Panc1 (cell line): ENCODE data around the gene BRD3. TPM values are rescaled to one million over a fixed set of nuclear protein-coding genes. Genes with fewer than 3 reads are reported as not detected.

Source experiments
- ATAC-seq: fragments of 200-7000 bp; cut with Tn5 transposase; 2 replicates; pipeline ENCODE4 v1.9.1; 2020; ENCODE audit warnings: mild to moderate bottlenecking, moderate library complexity
- BruUV-seq: library from RNA; stranded (reverse); fragments of 400-500 nt; replicated peaks from 2 replicates; lab custom pipeline; 2021; lab: Mats Ljungman, UMichigan
- CTCF ChIA-PET: fragments of 300-600 bp; sonication (Branson Sonifier 250); formaldehyde crosslinking; loops from one replicate; lab custom pipeline; 2022; ENCODE audit warnings: antibody characterized with exemption; lab: Charles Lee
- POLR2A ChIA-PET: fragments of 300-600 bp; sonication (Branson Sonifier 250); formaldehyde crosslinking; loops from one replicate; lab custom pipeline; 2022; ENCODE audit warnings: antibody characterized with exemption; lab: Charles Lee
- DNase-seq: peaks from one replicate; pipeline ENCODE4 v3.0.0-alpha.2; 2010; ENCODE audit warnings: low read depth, low spot score
- H3K27ac ChIP-seq: 2 replicates; pipeline ENCODE4 v1.5.1; 2011; ENCODE audit warnings: mild to moderate bottlenecking, low read length, inconsistent platforms
- H3K27me3 ChIP-seq: fragments of 200-500 bp; sonication (Bioruptor generic); 2 replicates; pipeline ENCODE4 v1.6.0; 2014; ENCODE audit warnings: low read length, inconsistent platforms; ENCODE audit not compliant: control insufficient read depth, insufficient read depth
- H3K36me3 ChIP-seq: fragments of 200-500 bp; sonication (Bioruptor generic); 2 replicates; pipeline ENCODE4 v1.5.1; 2014; ENCODE audit warnings: inconsistent platforms, mild to moderate bottlenecking, low read length, moderate library complexity; ENCODE audit not compliant: control insufficient read depth, insufficient read depth
- H3K4me1 ChIP-seq: 2 replicates; pipeline ENCODE4 v1.5.1; 2011; ENCODE audit warnings: inconsistent platforms, mild to moderate bottlenecking, low read length, moderate library complexity; ENCODE audit not compliant: control insufficient read depth, insufficient read depth
- H3K4me3 ChIP-seq, 2 experiments: 2 replicates each; pipeline ENCODE4 v1.5.1; 2011 to 2012; ENCODE audit warnings: low read depth in 2 of 2, low read length in 2 of 2, mild to moderate bottlenecking in 2 of 2, inconsistent platforms in 1 of 2, moderate library complexity in 1 of 2
- H3K9me3 ChIP-seq: fragments of 200-500 bp; sonication (Bioruptor generic); 2 replicates; pipeline ENCODE4 v1.5.1; 2014; ENCODE audit warnings: low read depth, mild to moderate bottlenecking, inconsistent platforms, low read length, moderate library complexity; ENCODE audit not compliant: control insufficient read depth, insufficient read depth
- POLR2AphosphoS5 ChIP-seq: IDR thresholded peaks from 2 replicates; pipeline ENCODE4 v1.6.1; 2012; ENCODE audit warnings: mild to moderate bottlenecking, low read depth, low read length, moderate library complexity
- REST ChIP-seq, 2 experiments: IDR thresholded peaks; 2 replicates each; pipeline ENCODE4 v1.6.1; 2011 to 2012; ENCODE audit warnings: low read depth in 2 of 2, control low read depth in 1 of 2, low read length in 1 of 2, mild to moderate bottlenecking in 1 of 2, moderate library complexity in 1 of 2; ENCODE audit not compliant: insufficient read depth in 1 of 2
- SIN3A ChIP-seq: IDR thresholded peaks from 2 replicates; pipeline ENCODE4 v1.6.1; 2012; ENCODE audit warnings: low read depth, mild to moderate bottlenecking, low read length, moderate library complexity, borderline replicate concordance; ENCODE audit not compliant: insufficient read depth
- TCF7L2 ChIP-seq: IDR thresholded peaks from 2 replicates; pipeline ENCODE4 v1.6.1; 2011; ENCODE audit warnings: mild to moderate bottlenecking, low read depth, low read length, inconsistent platforms
- in situ Hi-C: cut with HindIII; loops from 2 replicates; pipeline ENCODE4 v1.10.0; 2016; ENCODE audit warnings: low sequenced_read_pairs, low pct_unique_long_range_greater_than_20kb
- intact Hi-C: fragments of 100-400 bp; cut with micrococcal nuclease; formaldehyde crosslinking; loops from one replicate; pipeline ENCODE4 v1.10.0; 2022; ENCODE audit not compliant: unreplicated experiment
- total RNA-seq: library from RNA; stranded (reverse); gene quantifications from one replicate; pipeline ENCODE4 v1.2.1, GENCODE V29; 2021; ENCODE audit not compliant: unreplicated experiment
- TF ChIP-seq, protein P1 (sequence below): fragments of 450-650 bp; IDR thresholded peaks from 2 replicates; pipeline ENCODE4 v1.5.1; 2017; ENCODE audit warnings: mild to moderate bottlenecking

BRD3 gene
- total RNA-seq, 1 experiment from 2014 or later = 27.6 TPM

DNA sequence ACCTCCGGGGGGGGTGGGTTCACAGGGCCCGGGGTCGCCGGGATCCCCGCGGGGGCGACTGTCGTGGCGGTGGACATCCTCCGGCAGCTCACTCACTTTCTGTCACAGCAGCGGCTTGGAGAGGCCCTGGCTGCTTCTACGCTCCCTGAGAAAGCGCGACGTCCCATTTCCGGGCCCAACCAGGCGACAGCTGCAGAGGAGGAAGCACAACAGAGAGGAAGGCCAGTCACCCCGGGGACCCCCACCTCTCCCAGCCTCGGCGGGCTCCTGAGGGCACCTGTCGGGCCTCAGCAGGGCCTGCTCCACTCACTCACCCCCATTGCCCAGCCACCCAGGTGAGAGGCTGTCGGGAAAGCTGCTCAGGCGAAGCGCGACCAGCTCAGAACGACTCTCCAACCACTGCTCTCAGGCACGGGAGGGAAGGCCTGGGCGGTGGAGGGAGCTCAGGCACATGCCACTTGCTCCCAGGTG, 14.4 kb downstream of the BRD3 start:
- Histone ChIP-seq H3K27me3 (no peaks in the 10 kb centered on the region), H3K36me3 (no peaks in the 10 kb centered on the region), H3K9me3 (no peaks in the 10 kb centered on the region), H3K4me1 (peaks cover 2% of the 10 kb centered on the region; the same call in 1 of the 2 replicates), H3K27ac (no peak overlapping the region), H3K4me3 (no peak overlapping the region)
- ChIA-PET POLR2A (interaction anchor here (0.6 kb wide), 1 partner anchor 43 kb away, joined by 3 read pairs; no protein-coding TSS in a partner anchor), CTCF (interaction anchor here (0.7 kb wide), 1 partner anchor 27 kb away, joined by 4 read pairs; no protein-coding TSS in a partner anchor)
- TF ChIP-seq POLR2AphosphoS5 = no peak
- TF ChIP-seq SIN3A = no peak
- TF ChIP-seq REST (IDR thresholded peaks at IDR 0.05; ENCODE audit: insufficient read depth in 1 of 2, low read depth in 2 of 2, low read length in 1 of 2) = no peak
- TF ChIP-seq TCF7L2 = no peak
- TF ChIP-seq, protein P1, sequence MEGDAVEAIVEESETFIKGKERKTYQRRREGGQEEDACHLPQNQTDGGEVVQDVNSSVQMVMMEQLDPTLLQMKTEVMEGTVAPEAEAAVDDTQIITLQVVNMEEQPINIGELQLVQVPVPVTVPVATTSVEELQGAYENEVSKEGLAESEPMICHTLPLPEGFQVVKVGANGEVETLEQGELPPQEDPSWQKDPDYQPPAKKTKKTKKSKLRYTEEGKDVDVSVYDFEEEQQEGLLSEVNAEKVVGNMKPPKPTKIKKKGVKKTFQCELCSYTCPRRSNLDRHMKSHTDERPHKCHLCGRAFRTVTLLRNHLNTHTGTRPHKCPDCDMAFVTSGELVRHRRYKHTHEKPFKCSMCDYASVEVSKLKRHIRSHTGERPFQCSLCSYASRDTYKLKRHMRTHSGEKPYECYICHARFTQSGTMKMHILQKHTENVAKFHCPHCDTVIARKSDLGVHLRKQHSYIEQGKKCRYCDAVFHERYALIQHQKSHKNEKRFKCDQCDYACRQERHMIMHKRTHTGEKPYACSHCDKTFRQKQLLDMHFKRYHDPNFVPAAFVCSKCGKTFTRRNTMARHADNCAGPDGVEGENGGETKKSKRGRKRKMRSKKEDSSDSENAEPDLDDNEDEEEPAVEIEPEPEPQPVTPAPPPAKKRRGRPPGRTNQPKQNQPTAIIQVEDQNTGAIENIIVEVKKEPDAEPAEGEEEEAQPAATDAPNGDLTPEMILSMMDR = no peak
- intact Hi-C loops = no loop called here
- no peak for DNase-seq
- no peak for ATAC-seq
- in situ Hi-C loops = no loop called here
- BruUV-seq = no TSS peak

DNA sequence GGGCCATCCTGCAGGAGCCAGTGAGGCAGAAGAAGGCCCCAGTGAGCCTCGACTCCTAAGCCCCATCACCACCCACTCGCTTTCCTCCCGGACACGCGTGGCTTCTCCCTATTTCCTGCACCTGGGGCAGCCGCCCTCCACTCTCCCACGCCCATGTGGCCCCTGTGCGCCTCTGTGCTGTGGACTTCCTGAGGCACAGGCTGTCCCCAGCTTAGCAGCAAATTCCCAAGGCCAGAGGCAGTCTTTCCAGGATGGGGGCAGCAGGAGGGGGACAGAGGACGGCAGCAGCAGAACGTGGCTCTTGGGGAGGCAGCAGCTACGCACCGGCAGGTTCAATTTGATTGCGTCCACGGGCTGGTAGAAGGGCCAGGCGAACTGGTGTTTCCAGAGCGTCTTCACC, 14.9 kb downstream of the BRD3 start:
- ChIA-PET CTCF (no interaction called here), POLR2A (interaction anchor here (0.6 kb wide), 1 partner anchor 43 kb away, joined by 3 read pairs; no protein-coding TSS in a partner anchor)

More for the DNA sequence above, 14.9 kb downstream of the BRD3 start:
- Histone ChIP-seq H3K4me1 (peaks cover 2% of the 10 kb centered on the region; the same call in 1 of the 2 replicates), H3K9me3 (no peaks in the 10 kb centered on the region), H3K4me3 (no peak overlapping the region), H3K27me3 (no peaks in the 10 kb centered on the region), H3K27ac (no peak overlapping the region), H3K36me3 (no peaks in the 10 kb centered on the region)
- in situ Hi-C loops = no loop called here
- TF ChIP-seq SIN3A (no peak), POLR2AphosphoS5 (no peak)
- TF ChIP-seq, protein P1 = no peak
- DNase-seq (no peak), ATAC-seq (no peak)
- intact Hi-C loops = no loop called here
- BruUV-seq = no TSS peak
